ENCODE measurements around the gene CCL13.

- no peak for TF ChIP-seq CTCF (IDR thresholded peaks at IDR 0.05; ENCODE audit: low read depth, low read length, missing input control)
- TF ChIP-seq EGR1 (IDR thresholded peaks at IDR 0.05; ENCODE audit: low read depth in 2 of 2), result no peak
- no peak for TF ChIP-seq REST (IDR thresholded peaks at IDR 0.05)
- TF ChIP-seq GABPA (IDR thresholded peaks at IDR 0.05 in 1 of 2, conservative IDR thresholded peaks at IDR 0.05 in 1 of 2), result no peak
- TF ChIP-seq ATF3 (IDR thresholded peaks at IDR 0.05), result no peak
Observed at GRCh38 chr17:34312080-34312479, 44.2 kb upstream of the CCL13 start.
